Measurements from ENCODE around the gene QPCT.

QPCT gene

DNA sequence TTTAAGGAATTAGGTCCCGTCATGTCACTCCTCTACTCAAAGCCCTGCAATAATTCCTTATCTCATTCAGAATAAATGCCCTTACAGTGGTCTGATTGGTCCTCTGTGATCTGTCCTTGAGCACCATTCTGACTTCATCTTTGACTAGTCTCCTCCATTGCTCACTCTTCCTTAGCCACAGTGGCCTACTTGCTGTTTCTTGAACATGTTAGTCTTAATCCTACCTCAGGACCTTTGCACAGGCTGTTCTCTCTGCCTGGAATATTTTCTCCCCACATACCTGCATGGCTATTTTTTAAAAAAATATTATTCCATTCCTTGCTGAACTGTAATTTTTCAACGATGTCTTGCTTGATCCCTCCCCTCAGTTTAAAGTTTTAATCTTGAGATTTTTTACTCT, 48.0 kb downstream of the QPCT start:
- H3K4me1 ChIP-seq (ENCODE audit: control insufficient read depth, low read length) = peaks cover 29% of the 10 kb centered on the region
- H3K4me2 ChIP-seq (ENCODE audit: low read length) = no peak overlapping the region
- no peak overlapping the region for H3K27ac ChIP-seq (ENCODE audit: low read depth, low read length)
- no peaks in the 10 kb centered on the region for H4K20me1 ChIP-seq (ENCODE audit: control insufficient read depth, insufficient read depth, low read depth, low read length)
- H3K9me2 ChIP-seq (replicated peaks; ENCODE audit: control insufficient read depth, low read length) = no peaks in the 10 kb centered on the region
- H3K36me3 ChIP-seq (ENCODE audit: control insufficient read depth, low read length) = no peaks in the 10 kb centered on the region
- no peaks in the 10 kb centered on the region for H3K79me2 ChIP-seq (ENCODE audit: control insufficient read depth, low read length)
- no peaks in the 10 kb centered on the region for H3K9me3 ChIP-seq (ENCODE audit: control insufficient read depth, insufficient read depth, low read length)
- peaks cover 17% of the 10 kb centered on the region for H3K27me3 ChIP-seq (ENCODE audit: control insufficient read depth, low read length)
- no peak overlapping the region for H3K4me3 ChIP-seq (ENCODE audit: low read length)
- H3F3A ChIP-seq (ENCODE audit: control insufficient read depth, insufficient read depth) = no peaks in the 10 kb centered on the region
- TF ChIP-seq, protein P1, sequence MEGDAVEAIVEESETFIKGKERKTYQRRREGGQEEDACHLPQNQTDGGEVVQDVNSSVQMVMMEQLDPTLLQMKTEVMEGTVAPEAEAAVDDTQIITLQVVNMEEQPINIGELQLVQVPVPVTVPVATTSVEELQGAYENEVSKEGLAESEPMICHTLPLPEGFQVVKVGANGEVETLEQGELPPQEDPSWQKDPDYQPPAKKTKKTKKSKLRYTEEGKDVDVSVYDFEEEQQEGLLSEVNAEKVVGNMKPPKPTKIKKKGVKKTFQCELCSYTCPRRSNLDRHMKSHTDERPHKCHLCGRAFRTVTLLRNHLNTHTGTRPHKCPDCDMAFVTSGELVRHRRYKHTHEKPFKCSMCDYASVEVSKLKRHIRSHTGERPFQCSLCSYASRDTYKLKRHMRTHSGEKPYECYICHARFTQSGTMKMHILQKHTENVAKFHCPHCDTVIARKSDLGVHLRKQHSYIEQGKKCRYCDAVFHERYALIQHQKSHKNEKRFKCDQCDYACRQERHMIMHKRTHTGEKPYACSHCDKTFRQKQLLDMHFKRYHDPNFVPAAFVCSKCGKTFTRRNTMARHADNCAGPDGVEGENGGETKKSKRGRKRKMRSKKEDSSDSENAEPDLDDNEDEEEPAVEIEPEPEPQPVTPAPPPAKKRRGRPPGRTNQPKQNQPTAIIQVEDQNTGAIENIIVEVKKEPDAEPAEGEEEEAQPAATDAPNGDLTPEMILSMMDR (IDR thresholded peaks at IDR 0.05; ENCODE audit: low read depth, low read length, poor library complexity, severe bottlenecking) = no peak
- TF ChIP-seq EZH2phosphoT487 (IDR thresholded peaks at IDR 0.05; ENCODE audit: borderline replicate concordance, low read length) = no peak

DNA sequence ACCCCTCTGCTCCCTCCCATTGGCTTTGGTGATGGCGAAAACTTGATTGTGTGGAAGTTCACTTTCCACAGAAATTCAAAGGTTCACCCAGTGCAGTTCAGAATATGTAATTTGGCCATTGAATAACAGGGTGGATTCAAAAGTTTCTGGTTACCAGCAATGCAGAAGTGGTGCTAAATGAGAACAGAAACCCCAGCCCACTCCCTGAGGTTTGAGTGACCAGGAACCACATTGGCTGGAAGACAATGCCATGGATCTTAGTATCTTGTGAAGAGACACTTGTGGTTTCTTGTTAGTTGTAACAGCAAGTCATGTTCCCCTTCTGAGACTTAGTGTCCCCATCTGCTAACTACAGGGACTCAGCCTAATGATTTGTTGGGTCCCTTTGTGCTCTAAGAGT, 49.8 kb downstream of the QPCT start:
- no peak overlapping the region for H3K4me3 ChIP-seq (ENCODE audit: low read length)
- H3K27me3 ChIP-seq (ENCODE audit: control insufficient read depth, low read length) = peaks cover 19% of the 10 kb centered on the region
- no peaks in the 10 kb centered on the region for H3K9me2 ChIP-seq (replicated peaks; ENCODE audit: control insufficient read depth, low read length)
- no peaks in the 10 kb centered on the region for H3K36me3 ChIP-seq (ENCODE audit: control insufficient read depth, low read length)
- no peaks in the 10 kb centered on the region for H3K9me3 ChIP-seq (ENCODE audit: control insufficient read depth, insufficient read depth, low read length)
- H3K27ac ChIP-seq (ENCODE audit: low read depth, low read length) = no peak overlapping the region
- H3K4me2 ChIP-seq (ENCODE audit: low read length) = no peak overlapping the region
- H3F3A ChIP-seq (ENCODE audit: control insufficient read depth, insufficient read depth) = no peaks in the 10 kb centered on the region
- H4K20me1 ChIP-seq (ENCODE audit: control insufficient read depth, insufficient read depth, low read depth, low read length) = no peaks in the 10 kb centered on the region
- TF ChIP-seq, protein P1 (IDR thresholded peaks at IDR 0.05; ENCODE audit: low read depth, low read length, poor library complexity, severe bottlenecking) = no peak
- TF ChIP-seq EZH2phosphoT487 (IDR thresholded peaks at IDR 0.05; ENCODE audit: borderline replicate concordance, low read length) = no peak
- peaks cover 25% of the 10 kb centered on the region for H3K4me1 ChIP-seq (ENCODE audit: control insufficient read depth, low read length)
- H3K79me2 ChIP-seq (ENCODE audit: control insufficient read depth, low read length) = no peaks in the 10 kb centered on the region

DNA sequence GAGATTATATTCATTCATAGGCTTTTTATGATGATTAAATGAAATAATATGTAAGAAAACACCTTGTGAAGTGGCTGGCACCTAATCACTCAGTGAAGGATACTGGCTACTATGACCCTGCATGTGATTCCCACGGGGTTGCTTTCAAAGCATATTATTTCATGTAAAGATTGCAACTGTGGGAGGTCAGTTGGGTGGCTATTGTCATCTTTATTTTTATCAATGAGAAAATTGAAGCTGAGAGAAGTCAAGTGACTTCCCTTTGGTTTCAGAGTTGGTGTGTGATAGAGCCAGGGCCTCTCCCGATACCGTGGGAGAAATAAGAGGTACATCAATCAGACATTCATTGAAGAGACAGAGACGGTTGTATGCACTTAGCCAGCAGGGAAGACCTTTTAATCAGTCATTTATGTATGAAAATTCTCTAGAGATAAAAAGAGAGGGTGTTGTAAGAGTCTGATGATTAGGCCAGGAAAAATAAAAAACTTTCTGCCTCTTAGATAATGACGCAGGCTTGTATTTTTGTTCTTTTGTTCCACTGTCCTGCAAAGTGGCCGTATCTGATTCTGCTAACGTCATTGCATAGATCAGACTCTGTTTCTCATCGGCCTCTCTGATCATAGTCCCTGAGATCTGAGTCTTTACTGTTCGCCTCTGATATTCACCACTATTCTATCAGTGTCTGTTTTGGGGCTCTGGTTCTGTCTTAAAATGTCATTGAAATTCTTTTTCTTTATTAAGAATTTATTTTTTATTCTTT, 50.5 kb downstream of the QPCT start:
- H3K9me2 ChIP-seq (replicated peaks; ENCODE audit: control insufficient read depth, low read length) = no peaks in the 10 kb centered on the region
- H3K27ac ChIP-seq (ENCODE audit: low read depth, low read length) = no peak overlapping the region
- TF ChIP-seq EZH2phosphoT487 (IDR thresholded peaks at IDR 0.05; ENCODE audit: borderline replicate concordance, low read length) = no peak
- TF ChIP-seq, protein P1 (IDR thresholded peaks at IDR 0.05; ENCODE audit: low read depth, low read length, poor library complexity, severe bottlenecking) = no peak
- H3K79me2 ChIP-seq (ENCODE audit: control insufficient read depth, low read length) = no peaks in the 10 kb centered on the region
- no peaks in the 10 kb centered on the region for H4K20me1 ChIP-seq (ENCODE audit: control insufficient read depth, insufficient read depth, low read depth, low read length)
- no peaks in the 10 kb centered on the region for H3K9me3 ChIP-seq (ENCODE audit: control insufficient read depth, insufficient read depth, low read length)
- H3K4me3 ChIP-seq (ENCODE audit: low read length) = no peak overlapping the region
- H3K4me2 ChIP-seq (ENCODE audit: low read length) = no peak overlapping the region
- H3F3A ChIP-seq (ENCODE audit: control insufficient read depth, insufficient read depth) = no peaks in the 10 kb centered on the region
- no peaks in the 10 kb centered on the region for H3K36me3 ChIP-seq (ENCODE audit: control insufficient read depth, low read length)
- peaks cover 22% of the 10 kb centered on the region for H3K27me3 ChIP-seq (ENCODE audit: control insufficient read depth, low read length)
- peaks cover 18% of the 10 kb centered on the region for H3K4me1 ChIP-seq (ENCODE audit: control insufficient read depth, low read length)
